Trophoblast cell (in vitro differentiated cells and primary cell): ENCODE measurements around the gene CASQ2.

ENCODE experiments used
- DNase-seq, 2 donors: peaks; one replicate each; pipeline ENCODE4 v3.0.0-alpha.2; 2016
- H2AFZ ChIP-seq: 2 replicates; pipeline ENCODE4 v1.6.1; 2013; ENCODE audit warnings: low read length, moderate library complexity, mild to moderate bottlenecking; ENCODE audit not compliant: insufficient read depth, poor library complexity
- H2AK5ac ChIP-seq: 2 replicates; pipeline ENCODE4 v1.6.1; 2013; ENCODE audit warnings: mild to moderate bottlenecking, low read length
- H2BK120ac ChIP-seq: 2 replicates; pipeline ENCODE4 v1.6.1; 2013; ENCODE audit warnings: low read length, mild to moderate bottlenecking, moderate library complexity; ENCODE audit not compliant: insufficient read depth, poor library complexity
- H2BK12ac ChIP-seq: 2 replicates; pipeline ENCODE4 v1.6.1; 2013; ENCODE audit warnings: mild to moderate bottlenecking, low read length, moderate library complexity
- H2BK5ac ChIP-seq: 2 replicates; pipeline ENCODE4 v1.6.1; 2013; ENCODE audit warnings: low read length, low read depth, moderate library complexity, mild to moderate bottlenecking; ENCODE audit not compliant: poor library complexity
- H3K14ac ChIP-seq: 2 replicates; pipeline ENCODE4 v1.6.1; 2013; ENCODE audit warnings: mild to moderate bottlenecking, low read length
- H3K18ac ChIP-seq: 2 replicates; pipeline ENCODE4 v1.6.1; 2013; ENCODE audit warnings: mild to moderate bottlenecking, low read length
- H3K23ac ChIP-seq: 2 replicates; pipeline ENCODE4 v1.6.1; 2013; ENCODE audit warnings: low read length
- H3K27ac ChIP-seq: 2 replicates; pipeline ENCODE4 v1.5.1; 2013; ENCODE audit warnings: low read depth, mild to moderate bottlenecking, inconsistent platforms, low read length, moderate library complexity
- H3K27me3 ChIP-seq: 2 replicates; pipeline ENCODE4 v1.6.1; 2013; ENCODE audit warnings: inconsistent platforms, mild to moderate bottlenecking, low read length, moderate library complexity; ENCODE audit not compliant: insufficient read depth
- H3K36me3 ChIP-seq, 2 experiments: 1 replicate in 1 of 2; 2 replicates in 1 of 2; pipeline ENCODE4 v1.6.1; 2013; ENCODE audit warnings: low read length in 2 of 2, mild to moderate bottlenecking in 2 of 2, moderate library complexity in 1 of 2; ENCODE audit not compliant: insufficient read depth in 2 of 2, control insufficient read depth in 1 of 2
- H3K4ac ChIP-seq: 2 replicates; pipeline ENCODE4 v1.6.1; 2013; ENCODE audit warnings: low read depth, mild to moderate bottlenecking, low read length, moderate library complexity
- H3K4me1 ChIP-seq, 2 experiments: 1 replicate in 1 of 2; 2 replicates in 1 of 2; pipeline ENCODE4 v1.6.1; 2013; ENCODE audit warnings: low read length in 2 of 2, mild to moderate bottlenecking in 2 of 2, moderate library complexity in 1 of 2; ENCODE audit not compliant: insufficient read depth in 2 of 2, control insufficient read depth in 1 of 2
- H3K4me2 ChIP-seq: 2 replicates; pipeline ENCODE4 v1.6.1; 2013; ENCODE audit warnings: inconsistent platforms, mild to moderate bottlenecking, low read length, moderate library complexity
- H3K4me3 ChIP-seq: 2 replicates; pipeline ENCODE4 v1.5.1; 2013; ENCODE audit warnings: mild to moderate bottlenecking, low read depth, low read length, inconsistent platforms
- H3K79me1 ChIP-seq: one replicate; pipeline ENCODE4 v1.6.1; 2013; ENCODE audit warnings: low read length
- H3K79me2 ChIP-seq: 2 replicates; pipeline ENCODE4 v1.6.1; 2013; ENCODE audit warnings: low read length, mild to moderate bottlenecking; ENCODE audit not compliant: control insufficient read depth, insufficient read depth, poor library complexity
- H3K9ac ChIP-seq: 2 replicates; pipeline ENCODE4 v1.6.1; 2013; ENCODE audit warnings: mild to moderate bottlenecking, low read length
- H3K9me3 ChIP-seq: 2 replicates; pipeline ENCODE4 v1.6.1; 2013; ENCODE audit warnings: low read depth, mild to moderate bottlenecking, control low read depth, inconsistent platforms, low read length; ENCODE audit not compliant: insufficient read depth
- H4K12ac ChIP-seq: 2 replicates; pipeline ENCODE4 v1.6.1; 2013; ENCODE audit warnings: low read depth, mild to moderate bottlenecking, low read length, moderate library complexity
- H4K8ac ChIP-seq: 2 replicates; pipeline ENCODE4 v1.6.1; 2013; ENCODE audit warnings: low read depth, mild to moderate bottlenecking, low read length, moderate library complexity
- H4K91ac ChIP-seq: one replicate; pipeline ENCODE4 v1.6.1; 2013; ENCODE audit warnings: low read depth, mild to moderate bottlenecking, low read length, moderate library complexity
- WGBS: extraction: QIAGEN DNeasy Blood & Tissue Kit; methylation state at CpG from one replicate; pipeline ENCODE4 v1.1.7; 2013; ENCODE audit warnings: missing lambda C conversion rate; ENCODE audit not compliant: insufficient read length, insufficient coverage; ENCODE audit errors: extremely low coverage; 5-methylcytosine and 5-hydroxymethylcytosine counted together

CASQ2 gene

GRCh38 chr1:115702959-115703358 lies 65.6 kb downstream of the CASQ2 start:
- Histone ChIP-seq H3K36me3 (peaks cover 7 to 12% of the 10 kb centered on the region in 2 experiments), H3K18ac (no peak overlapping the region), H3K79me2 (no peaks in the 10 kb centered on the region), H2BK120ac (no peak overlapping the region), H3K27me3 (no peaks in the 10 kb centered on the region), H3K23ac (no peak overlapping the region), H2AK5ac (no peak overlapping the region), H3K4ac (no peak overlapping the region), H3K27ac (no peak overlapping the region), H4K8ac (no peak overlapping the region), H3K9me3 (no peaks in the 10 kb centered on the region), H3K9ac (no peak overlapping the region), H3K14ac (no peak overlapping the region), H3K4me3 (no peak overlapping the region), H2BK12ac (no peak overlapping the region), H4K12ac (no peak overlapping the region), H3K4me2 (no peak overlapping the region), H3K79me1 (peaks cover 10% of the 10 kb centered on the region), H3K4me1 (peaks cover 10 to 16% of the 10 kb centered on the region in 2 experiments), H4K91ac (no peak overlapping the region), H2AFZ (no peak overlapping the region), H2BK5ac (no peak overlapping the region)
- DNase-seq, result no peak
- WGBS, result no CpG with 5 or more reads among the region's 3 CpGs

- Histone ChIP-seq H3K79me1 (peaks cover 2% of the 10 kb centered on the region), H4K12ac (no peak overlapping the region), H3K27me3 (no peaks in the 10 kb centered on the region), H3K27ac (no peak overlapping the region), H3K23ac (no peak overlapping the region), H3K18ac (no peak overlapping the region), H3K9ac (no peak overlapping the region), H3K79me2 (no peaks in the 10 kb centered on the region), H3K36me3 (peaks cover 7 to 12% of the 10 kb centered on the region in 2 experiments), H4K91ac (no peak overlapping the region), H3K9me3 (no peaks in the 10 kb centered on the region), H4K8ac (no peak overlapping the region), H2BK120ac (no peak overlapping the region), H3K4ac (no peak overlapping the region), H3K4me3 (no peak overlapping the region), H3K14ac (no peak overlapping the region), H3K4me1 (peaks cover 2 to 7% of the 10 kb centered on the region in 2 experiments), H2BK5ac (no peak overlapping the region), H2AK5ac (no peak overlapping the region), H2BK12ac (no peak overlapping the region), H3K4me2 (no peak overlapping the region), H2AFZ (no peak overlapping the region)
- no peak for DNase-seq
- no CpG with 5 or more reads among the region's 3 CpGs for WGBS
Observed at GRCh38 chr1:115701090-115701489, 67.4 kb downstream of the CASQ2 start.

GRCh38 chr1:115697619-115698018 lies 70.9 kb downstream of the CASQ2 start:
- Histone ChIP-seq H3K4me2 (no peak overlapping the region), H4K8ac (no peak overlapping the region), H4K12ac (no peak overlapping the region), H3K79me1 (no peaks in the 10 kb centered on the region), H3K4me1 (no peaks in the 10 kb centered on the region), H3K23ac (no peak overlapping the region), H3K4ac (no peak overlapping the region), H3K9me3 (no peaks in the 10 kb centered on the region), H2BK120ac (no peak overlapping the region), H4K91ac (no peak overlapping the region), H3K9ac (no peak overlapping the region), H3K27ac (no peak overlapping the region), H2BK5ac (no peak overlapping the region), H3K27me3 (no peaks in the 10 kb centered on the region), H2AK5ac (no peak overlapping the region), H3K4me3 (no peak overlapping the region), H3K79me2 (no peaks in the 10 kb centered on the region), H3K36me3 (peaks cover 4 to 11% of the 10 kb centered on the region in 2 experiments), H2BK12ac (no peak overlapping the region), H3K18ac (no peak overlapping the region), H2AFZ (no peak overlapping the region), H3K14ac (no peak overlapping the region)
- WGBS, result no CpG with 5 or more reads among the region's 1 CpG
- DNase-seq, result no peak

GRCh38 chr1:115694805-115695204 lies 73.7 kb downstream of the CASQ2 start:
- Histone ChIP-seq H3K9ac (no peak overlapping the region), H3K14ac (no peak overlapping the region), H2BK120ac (no peak overlapping the region), H3K27me3 (no peaks in the 10 kb centered on the region), H3K9me3 (no peaks in the 10 kb centered on the region), H4K12ac (no peak overlapping the region), H2BK5ac (no peak overlapping the region), H4K8ac (no peak overlapping the region), H2AK5ac (no peak overlapping the region), H3K18ac (no peak overlapping the region), H3K79me1 (no peaks in the 10 kb centered on the region), H2BK12ac (no peak overlapping the region), H2AFZ (no peak overlapping the region), H3K4me2 (no peak overlapping the region), H3K4me1 (no peaks in the 10 kb centered on the region), H3K36me3 (peaks cover 11 to 22% of the 10 kb centered on the region in 2 experiments), H4K91ac (no peak overlapping the region), H3K4ac (no peak overlapping the region), H3K79me2 (no peaks in the 10 kb centered on the region), H3K4me3 (no peak overlapping the region), H3K23ac (no peak overlapping the region), H3K27ac (no peak overlapping the region)
- WGBS, result no CpG with 5 or more reads among the region's 3 CpGs
- DNase-seq, result no peak
